GM18951 (cell line): Measurements from ENCODE around the gene PRSS21.

ENCODE experiments used
- POLR2A ChIP-seq: IDR thresholded peaks from 4 replicates; pipeline ENCODE4 v1.6.1; 2011; ENCODE audit warnings: mild to moderate bottlenecking; ENCODE audit not compliant: insufficient read length, insufficient read depth; ENCODE audit errors: extremely low read depth
- in situ Hi-C: fragments of 300-500 bp; cut with MboI; formaldehyde crosslinking; loops from one replicate; pipeline ENCODE4 v1.12.0; 2022; ENCODE audit warnings: low sequenced_read_pairs, mixed read lengths, inconsistent platforms; ENCODE audit not compliant: unreplicated experiment

The PRSS21 gene, protein sequence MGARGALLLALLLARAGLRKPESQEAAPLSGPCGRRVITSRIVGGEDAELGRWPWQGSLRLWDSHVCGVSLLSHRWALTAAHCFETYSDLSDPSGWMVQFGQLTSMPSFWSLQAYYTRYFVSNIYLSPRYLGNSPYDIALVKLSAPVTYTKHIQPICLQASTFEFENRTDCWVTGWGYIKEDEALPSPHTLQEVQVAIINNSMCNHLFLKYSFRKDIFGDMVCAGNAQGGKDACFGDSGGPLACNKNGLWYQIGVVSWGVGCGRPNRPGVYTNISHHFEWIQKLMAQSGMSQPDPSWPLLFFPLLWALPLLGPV

DNA sequence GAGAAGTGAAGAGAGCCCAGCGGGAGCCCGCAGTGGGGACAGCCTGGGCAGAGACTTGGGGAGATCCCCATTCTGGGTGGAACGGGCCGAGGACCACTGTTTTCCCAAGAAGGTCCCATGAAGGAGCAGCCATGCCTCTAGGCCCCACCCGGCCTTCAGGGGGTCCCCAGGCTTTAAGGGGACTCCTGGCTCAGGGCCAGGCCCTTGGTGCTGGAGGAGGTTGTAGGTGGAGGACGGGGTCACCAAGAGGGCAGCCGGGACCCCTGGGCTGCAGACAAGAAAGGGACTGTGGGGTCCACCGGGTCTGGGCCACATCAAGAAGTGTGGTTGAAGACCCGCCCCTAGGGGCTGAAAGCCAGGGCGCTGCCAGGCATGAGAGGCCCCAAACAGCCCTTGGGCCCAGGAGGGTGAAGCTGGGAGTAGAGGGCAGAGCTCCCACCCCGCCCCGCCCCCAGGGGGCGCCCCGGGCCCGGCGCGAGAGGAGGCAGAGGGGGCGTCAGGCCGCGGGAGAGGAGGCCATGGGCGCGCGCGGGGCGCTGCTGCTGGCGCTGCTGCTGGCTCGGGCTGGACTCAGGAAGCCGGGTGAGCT lies at the start of gene PRSS21:
TSS of gene PRSS21 (plus strand) at position 487 of the 589 bp plus-strand sequence. CDS start at position 519, 32 bp downstream.
- in situ Hi-C loops = no loop called here
- no peak for TF ChIP-seq POLR2A

DNA sequence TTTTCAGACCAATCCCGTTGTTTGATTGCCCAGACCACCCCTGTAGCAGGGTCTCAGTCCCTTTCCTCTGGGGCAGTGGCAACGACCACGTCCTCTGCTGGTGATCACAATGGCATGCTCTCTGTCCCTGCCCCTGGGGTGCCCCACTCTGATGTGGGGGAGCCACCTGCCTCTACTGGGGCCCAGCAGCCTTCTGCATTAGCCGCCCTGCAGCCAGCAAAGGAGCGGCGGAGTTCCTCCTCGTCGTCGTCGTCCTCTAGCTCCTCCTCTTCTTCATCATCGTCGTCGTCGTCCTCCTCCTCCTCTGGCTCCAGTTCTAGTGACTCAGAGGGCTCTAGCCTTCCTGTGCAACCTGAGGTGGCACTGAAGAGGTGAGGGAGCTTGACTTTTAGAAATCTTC lies 49.1 kb upstream of the PRSS21 start:
- in situ Hi-C loops = no loop called here
- TF ChIP-seq POLR2A = peak; percentile 4

DNA sequence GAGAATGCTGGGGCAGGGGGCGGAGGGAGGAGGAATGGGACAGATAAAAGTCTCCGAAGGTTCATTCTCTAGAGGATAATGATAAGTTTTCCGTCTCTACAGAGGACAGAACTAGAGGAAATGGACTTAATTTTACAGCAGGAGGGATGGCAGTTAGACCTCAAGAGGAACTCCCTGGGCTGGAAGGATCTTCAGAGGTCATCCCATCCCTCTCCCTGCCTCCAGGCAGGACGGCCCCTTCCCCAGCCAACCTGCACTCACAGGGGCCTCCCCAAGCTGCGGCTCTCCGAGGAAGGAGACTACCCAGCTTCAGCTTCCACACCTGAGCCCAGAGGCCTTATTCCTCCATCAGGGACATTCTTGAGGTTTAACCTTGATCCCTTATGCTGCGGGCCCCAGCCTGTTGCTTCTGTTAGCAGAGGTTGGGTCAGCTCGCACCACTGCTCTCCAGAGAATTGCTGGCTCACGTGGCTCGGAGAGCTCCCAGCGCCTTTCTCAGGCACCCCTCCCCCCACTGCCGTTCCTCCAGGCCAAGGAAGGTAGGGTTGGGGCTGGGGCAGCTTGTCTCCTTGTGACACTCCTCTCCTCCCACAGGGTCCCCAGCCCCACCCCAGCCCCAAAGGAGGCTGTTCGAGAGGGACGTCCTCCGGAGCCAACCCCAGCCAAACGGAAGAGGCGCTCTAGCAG lies 48.5 kb upstream of the PRSS21 start:
- in situ Hi-C loops = no loop called here

DNA sequence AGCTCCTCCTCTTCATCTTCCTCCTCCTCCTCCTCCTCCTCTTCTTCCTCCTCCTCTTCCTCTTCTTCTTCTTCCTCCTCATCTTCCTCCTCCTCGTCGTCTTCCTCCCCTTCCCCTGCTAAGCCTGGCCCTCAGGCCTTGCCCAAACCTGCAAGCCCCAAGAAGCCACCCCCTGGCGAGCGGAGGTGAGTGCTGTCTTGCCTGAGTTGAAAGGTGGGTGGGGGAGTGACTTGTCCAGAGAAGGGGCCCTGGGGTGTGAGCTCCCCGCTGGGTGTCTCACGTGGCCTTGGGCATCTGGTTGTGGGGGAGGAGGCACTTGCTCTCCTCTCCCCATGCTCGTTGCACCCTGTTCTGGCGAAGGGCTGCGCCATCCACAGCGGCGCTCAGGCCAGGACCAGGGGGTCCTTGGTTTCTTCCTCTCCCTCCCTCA lies 47.9 kb upstream of the PRSS21 start:
- TF ChIP-seq POLR2A = no peak
- in situ Hi-C loops = no loop called here

More for the DNA sequence above, 48.5 kb upstream of the PRSS21 start:
- no peak for TF ChIP-seq POLR2A

- in situ Hi-C loops = no loop called here
- TF ChIP-seq POLR2A = no peak
Measured at GRCh38 chr16:2769675-2770056, 47.4 kb upstream of the PRSS21 start.

GRCh38 chr16:2770057-2770951 lies 46.7 kb upstream of the PRSS21 start:
- TF ChIP-seq POLR2A = no peak
- in situ Hi-C loops = no loop called here

- no peak for TF ChIP-seq POLR2A
- in situ Hi-C loops = no loop called here
Measured at GRCh38 chr16:2771496-2772402, 45.3 kb upstream of the PRSS21 start.

GRCh38 chr16:2773188-2773968 lies 43.7 kb upstream of the PRSS21 start:
- in situ Hi-C loops = no loop called here
- no peak for TF ChIP-seq POLR2A

DNA sequence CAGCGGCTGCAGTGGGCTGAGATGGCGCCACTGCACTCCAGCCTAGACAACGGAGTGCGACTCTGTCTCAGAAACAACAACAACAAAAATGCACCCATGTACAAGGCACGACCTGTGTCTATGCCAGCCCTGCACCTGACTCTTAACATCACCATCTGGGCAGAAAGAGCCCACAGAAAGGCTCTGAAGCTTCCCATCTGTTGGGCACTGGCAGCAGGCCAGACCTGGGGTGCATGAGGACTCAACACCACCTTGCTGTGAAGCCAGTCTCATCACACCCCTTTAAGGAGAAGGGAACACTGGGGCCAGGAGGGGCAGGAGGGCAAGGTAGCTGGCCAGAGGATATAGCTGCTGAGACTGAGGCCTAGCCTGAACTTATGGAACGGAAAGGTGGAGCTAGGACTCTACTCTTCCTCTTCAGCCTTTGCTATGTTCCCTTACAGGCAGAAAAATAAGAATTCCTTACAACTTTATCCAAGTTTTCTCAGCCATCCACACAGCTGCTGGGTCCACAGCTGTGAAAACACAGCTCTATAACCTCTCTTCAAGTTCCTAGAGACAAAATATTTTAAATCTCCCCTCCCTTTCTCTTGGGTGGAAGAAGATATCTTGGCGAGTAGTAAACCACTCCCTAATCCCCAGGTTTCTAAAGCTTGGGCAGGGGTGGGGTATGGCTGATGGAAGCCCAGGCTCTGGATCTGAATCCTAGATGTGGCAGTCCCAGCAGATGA lies 42.7 kb upstream of the PRSS21 start:
- in situ Hi-C loops = no loop called here
- TF ChIP-seq POLR2A = no peak

- TF ChIP-seq POLR2A = no peak
- in situ Hi-C loops = no loop called here
Measured at GRCh38 chr16:2775131-2775716, 41.8 kb upstream of the PRSS21 start.
